Measurements from ENCODE around the gene STARD13.

STARD13 gene

DNA sequence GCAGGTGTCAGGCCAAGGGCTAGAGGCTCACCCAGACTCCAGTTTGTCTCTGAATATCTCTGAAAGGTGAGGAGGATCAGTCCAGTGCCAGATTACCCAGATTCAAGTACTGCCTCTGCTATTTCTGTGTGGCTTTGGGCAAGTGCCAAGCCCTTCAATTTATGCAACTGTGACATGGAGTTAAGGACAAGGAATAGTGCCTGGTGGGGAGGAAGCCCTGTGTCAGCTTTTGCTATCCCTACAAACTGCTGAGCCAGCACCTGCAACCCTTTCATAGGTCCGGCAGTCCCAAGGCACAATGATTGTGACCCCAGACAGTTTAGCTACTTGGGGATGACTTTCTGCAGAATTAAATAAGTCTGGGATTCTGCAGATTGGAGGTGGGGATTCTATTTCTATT lies 146.4 kb downstream of the STARD13 start:
- no peak for DNase-seq

DNA sequence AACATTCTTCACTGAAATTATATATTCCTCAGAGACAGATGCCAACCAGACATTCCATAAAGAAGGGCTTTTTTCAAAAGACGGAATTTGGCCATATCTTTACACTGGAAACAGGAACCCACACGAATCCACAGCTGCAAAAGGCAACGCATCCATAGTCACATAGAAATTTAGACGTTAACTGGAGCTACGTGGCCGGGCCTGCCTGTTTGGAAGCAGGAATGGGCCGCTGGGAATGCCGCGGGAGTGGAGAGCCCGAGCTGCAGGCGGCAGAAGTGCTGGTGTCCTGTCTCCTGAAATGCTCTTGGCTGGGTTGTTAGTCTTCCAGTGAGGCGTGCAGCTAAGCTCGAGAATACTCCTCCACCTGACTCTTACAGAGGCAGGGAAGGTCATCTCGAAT lies 147.1 kb downstream of the STARD13 start:
- no peak for DNase-seq

DNA sequence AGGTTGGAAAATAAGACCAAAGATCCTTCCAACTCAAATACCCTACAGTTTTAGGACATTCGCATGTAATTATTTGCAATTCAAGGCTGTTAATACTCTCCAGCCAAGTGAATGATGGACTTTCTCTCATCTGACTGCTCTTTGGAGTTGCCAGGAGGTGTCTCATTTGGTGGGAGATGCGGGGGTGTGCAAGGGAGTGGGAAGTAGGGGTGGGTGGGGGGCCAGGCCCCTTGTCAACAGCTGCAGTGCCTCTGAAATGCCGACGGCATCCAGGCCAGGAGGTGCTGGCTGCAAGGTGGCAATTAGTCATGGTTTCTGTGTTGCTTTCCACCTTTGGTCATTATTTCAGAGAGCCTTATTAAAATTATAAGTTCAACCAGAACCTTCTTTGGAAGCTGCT lies 147.8 kb downstream of the STARD13 start:
- DNase-seq = no peak

DNA sequence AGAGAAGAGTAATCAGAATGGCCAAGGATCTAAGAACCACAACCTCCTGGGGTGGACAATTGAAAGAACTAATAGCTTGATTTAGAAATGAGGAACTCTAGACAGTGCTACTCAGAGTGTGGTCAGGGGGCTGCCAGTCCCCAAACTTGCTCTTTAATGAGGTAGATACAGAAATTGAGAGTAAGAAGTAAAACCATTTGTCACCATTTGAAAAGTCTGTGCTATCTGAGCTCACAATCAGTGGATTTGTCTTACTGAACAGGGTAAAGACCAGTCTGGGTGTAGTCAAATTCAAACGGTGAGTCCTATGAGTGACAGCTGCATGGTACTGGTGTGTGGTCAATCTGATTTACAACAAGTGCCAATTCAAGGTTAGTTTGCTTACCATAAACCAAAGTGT lies 150.5 kb downstream of the STARD13 start:
- DNase-seq = no peak

DNA sequence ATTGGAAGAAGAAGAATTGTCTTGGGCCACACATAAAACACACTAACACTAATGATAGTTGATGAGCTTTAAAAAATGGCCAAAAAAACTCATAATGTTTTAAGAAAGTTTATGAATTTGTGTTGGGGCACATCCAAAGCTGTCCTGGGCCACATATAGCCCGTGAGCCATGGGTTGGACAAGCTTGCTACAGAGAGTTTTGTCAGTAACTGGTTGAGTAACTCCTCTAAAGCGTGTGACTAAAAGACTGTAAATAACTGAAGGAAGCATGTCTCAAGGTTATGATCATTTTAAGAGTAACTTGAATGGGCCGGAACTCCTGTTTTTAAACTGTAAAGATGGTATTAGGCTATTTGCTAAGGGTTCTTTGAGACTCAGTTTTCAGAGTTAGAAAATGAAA lies 151.3 kb downstream of the STARD13 start:
- no peak for DNase-seq

DNA sequence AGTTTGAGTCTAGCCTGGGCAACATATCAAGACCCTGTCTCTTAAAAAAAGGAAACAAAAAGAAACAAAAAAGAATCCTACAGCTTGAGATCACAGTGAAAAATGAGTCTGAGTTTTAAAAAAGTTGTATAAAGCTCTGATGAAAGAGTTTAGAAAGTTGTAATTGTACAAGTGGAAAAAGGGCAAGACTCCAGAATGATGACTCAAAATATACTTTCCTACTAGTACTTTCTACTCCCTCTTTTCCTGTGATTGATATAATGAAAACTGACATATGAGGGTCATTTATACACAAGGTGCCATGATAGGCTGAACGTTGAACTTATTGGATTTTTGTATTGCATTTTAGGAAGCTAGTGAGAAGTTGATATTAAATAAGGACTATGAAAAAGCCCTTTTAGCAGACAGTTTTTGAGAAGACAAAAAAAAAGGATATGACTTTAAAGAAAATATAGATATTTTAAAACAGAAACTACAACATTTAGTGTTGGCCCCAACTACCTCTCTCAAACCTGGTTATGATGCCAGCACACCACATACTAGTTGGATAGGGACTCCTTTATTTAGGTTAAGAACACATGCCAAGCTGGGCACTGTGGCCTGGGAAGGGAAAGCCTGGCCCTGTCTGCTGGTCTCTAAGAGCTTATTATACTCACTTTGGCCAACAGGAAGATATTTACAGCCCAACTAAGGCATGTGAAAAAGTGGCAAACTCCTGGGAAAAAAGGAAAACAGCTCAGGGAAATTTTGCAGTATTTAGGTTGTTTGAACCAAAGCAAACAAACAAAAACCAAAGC lies 152.7 kb downstream of the STARD13 start:
- DNase-seq = no peak

DNA sequence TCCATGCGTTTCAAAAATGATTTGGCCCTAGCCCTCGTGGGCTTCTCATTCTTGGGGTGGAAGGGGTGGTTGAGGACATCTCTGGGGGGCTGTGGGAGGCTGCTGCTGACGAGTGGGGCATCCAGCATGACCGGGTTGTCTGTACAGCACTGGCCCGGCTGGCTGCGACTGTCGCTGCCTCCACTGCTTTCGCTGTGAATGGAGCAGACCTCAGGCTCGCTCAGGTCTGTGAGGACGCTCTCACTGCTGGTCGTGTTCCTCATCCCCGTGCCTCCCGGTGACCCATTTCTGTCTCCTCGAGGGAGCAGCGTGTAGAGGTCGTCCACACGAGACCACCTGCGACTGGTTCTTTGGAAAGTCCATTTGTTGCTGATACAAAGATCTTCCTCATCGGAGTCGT lies 155.7 kb downstream of the STARD13 start:
- no peak for DNase-seq

DNA sequence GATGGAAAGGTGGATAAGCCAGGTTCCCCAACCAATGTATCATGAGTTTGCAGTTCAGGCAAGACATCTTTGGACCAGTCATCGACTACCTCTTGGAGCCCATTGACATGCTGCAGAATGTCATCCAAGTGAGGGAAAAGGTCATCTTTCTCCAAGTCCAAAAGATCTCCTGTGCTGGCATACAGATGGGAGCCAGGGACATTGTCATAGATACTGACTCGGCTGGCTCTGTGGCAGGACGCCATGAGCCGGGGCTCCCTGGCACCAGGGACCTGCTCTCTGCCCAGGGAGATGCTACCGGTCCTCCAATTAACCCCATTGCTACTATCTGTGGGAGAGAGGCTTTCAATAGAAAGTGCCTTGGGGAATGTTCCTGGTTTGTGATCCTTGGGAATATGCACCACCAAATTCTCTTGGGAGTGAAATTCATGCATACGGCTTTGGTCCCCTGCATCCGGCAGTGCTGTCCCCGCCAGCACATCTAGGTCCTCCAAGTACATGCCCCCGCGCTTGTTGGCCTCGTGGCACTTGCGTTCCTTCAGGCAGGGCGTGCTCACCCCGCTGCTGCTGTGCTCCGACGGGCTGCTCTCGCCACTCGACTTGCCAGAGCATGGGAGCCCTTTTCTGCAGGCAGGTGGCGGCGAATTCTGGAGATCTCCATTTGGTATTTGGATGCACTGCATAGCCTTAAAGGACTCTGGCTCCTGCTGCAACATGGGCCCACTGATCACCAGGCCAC lies 156.3 kb downstream of the STARD13 start:
- DNase-seq = no peak

DNA sequence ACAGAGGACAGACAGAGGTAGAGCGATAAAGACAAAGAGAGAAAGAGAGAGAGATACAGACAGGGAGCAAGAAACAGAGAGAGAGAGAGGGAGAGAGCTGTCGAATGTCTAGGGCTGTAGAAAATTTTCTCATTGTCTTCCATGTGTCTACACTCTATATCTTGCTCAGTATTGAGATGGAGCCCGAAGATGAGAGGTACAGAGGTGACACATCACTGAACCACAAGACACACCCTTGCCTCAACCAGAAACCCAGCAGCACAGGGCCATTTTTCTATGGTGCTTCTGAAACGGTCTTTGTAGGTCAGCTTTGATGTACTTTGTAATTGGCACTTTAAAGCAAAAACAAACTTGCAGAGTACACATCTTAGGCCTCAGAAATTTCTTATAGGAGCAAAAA lies 157.4 kb downstream of the STARD13 start:
- no peak for DNase-seq

DNA sequence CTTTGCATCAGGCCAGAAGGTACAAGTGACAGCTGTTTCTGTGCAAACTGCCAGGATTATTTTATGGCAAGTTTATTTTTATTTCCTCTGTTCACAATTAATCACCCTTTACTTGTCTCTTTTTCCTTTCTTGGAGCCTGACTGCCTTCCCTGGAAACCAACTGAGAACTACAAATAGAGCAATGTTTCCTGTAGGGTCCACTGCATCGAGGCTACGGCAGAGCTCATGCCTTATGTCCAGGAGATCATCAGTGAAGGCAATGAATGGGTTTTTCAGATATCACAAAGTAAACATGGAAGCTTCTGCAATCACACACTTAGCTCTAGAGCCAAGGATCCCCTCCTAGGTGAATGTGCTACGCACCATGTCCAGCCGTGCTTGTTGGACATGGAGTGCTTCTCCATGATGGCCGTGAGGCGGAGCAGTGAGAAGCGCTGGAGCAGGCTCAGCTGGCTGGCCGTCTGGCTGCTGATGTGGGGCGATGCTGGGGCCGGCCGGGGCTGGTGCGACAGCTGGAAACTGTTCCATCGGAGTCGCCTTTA lies 158.5 kb downstream of the STARD13 start:
- DNase-seq = no peak

DNA sequence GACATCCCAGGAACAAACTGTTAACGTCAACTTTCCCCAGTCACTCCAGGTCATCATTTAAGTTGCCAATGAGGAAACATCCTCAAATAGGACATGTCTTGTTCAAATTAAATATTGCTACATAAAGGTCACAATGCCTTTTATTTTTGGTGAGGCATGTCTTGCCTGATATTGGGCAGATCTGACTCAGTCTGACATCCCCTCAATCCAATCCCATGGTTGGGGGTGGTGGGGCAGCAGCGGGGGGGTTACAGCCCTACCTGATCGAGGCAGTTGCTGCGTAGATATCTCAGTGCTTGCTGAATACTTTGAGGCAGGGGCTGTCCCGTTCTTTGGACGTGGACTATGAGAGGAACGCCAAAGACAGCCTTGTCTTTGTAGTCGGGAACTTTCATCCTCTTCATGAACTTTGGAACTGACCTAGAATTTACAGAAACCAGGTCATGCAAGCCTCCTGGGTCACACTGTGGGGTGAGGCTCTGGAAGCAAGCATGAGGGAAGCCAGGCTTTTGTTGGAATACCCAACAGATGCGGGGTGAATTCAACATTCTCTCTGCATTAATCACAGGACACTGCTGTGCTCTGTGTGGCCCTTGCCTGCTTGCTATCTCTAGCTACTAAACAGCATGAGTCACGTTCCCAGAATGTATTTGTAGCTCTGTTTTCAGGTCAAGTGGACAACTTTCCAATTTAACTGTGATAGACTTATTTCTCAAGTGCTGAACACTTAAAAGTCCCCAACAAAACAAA lies 159.6 kb downstream of the STARD13 start:
- DNase-seq = no peak

DNA sequence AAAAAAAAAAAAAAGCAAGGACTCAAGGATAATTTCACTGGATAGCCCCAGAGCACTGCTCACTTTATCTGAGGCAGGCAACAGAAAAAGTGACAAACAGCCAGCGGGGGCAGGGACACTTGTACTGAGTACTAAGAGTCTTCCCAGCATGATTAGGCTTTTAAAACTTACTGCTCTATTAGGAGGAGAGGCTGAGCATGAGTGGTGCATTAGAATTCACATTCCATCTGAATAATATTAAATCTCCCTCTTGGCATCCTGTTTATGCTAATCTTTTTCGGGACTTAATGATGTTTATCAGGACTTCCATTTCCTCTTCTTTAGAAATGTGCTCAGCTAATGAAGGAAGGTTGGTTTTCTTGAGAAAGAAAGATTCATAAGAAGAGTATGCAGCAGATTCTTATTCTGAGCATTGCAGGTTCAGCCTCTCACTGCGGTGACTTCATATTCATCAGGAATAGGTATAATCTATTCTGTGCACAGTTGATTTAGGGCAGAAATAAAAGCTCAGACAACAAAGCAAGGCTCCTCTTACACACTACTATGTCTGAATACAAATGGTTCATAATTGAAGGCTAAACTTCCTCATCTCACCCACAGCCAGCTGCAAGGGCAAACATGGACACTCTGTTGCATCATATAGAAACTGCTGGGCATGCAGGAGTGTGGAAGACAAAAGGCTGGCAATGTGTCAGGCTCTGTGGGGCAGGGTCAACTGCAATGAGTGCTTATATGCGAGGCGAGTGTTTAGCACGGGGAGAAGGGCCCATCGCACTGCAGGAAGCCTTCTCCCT lies 162.3 kb downstream of the STARD13 start:
- DNase-seq = peak in 1 of 2 donors; percentile 28

DNA sequence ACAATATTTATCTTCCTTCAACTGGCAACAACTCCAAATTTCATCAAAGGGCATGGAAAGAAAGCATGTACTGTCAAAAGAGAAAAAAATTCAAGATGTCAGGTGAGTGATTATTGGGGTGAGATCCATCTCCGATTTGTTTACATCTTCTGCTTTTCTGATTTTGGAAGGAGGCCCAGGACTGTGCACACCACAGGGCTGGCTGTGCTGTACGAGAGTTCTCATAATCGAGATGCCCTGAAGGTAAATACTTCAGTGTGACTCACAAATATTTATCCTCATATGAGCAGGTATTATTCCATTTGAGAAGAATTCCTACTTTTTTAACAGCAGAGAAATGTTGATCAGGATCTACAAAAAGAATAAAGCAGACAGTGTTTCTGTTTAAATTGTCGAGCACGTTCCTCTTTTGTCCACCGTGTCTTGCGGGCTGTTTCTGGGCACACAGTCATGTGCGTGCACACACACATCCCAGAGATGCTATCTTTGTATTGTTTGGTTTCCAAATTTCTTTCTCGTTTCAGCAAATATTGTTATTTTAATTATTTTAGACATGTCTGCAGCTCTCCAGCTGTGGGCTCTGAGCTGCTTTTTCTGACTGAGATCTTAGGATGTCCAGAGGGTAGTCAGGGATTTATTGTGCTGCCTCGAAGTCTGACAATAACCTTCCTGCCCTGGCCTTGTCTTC lies 165.6 kb downstream of the STARD13 start:
- no peak for DNase-seq

DNA sequence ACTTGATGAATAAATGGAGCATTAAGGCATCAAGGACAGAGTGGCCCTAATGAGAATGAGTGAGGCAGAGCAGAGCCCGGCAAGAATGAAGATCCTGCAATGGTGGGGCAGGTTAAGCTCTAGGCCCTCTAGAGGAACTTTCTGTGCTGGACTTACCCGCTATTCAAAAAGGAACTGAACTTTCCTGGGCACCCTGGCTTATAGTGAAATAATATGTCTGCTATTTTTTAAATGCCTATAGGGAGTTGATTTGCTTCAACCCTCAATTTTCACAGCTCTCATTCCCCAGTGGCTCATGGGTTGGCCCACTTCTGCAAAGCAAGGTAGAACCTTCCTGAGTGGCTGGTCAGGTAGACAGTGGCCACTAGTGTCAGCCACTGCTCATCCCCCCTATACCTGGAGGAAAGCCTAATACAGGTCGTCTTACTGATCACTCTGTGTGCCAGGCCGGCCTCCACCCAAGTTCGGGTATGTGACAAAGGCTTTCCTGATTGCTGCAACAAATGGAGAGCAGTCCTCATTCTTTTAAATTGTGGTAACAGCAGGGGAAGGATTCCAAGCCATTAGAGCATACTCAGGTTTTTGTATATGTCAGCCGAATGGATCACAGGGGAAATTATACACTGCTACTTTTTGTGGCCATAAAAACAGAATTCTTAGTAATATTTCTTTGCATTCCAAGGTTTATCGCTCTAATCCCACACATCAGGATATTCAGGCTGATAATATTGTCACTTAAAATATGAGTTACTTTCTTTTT lies 166.4 kb downstream of the STARD13 start:
- DNase-seq = no peak

DNA sequence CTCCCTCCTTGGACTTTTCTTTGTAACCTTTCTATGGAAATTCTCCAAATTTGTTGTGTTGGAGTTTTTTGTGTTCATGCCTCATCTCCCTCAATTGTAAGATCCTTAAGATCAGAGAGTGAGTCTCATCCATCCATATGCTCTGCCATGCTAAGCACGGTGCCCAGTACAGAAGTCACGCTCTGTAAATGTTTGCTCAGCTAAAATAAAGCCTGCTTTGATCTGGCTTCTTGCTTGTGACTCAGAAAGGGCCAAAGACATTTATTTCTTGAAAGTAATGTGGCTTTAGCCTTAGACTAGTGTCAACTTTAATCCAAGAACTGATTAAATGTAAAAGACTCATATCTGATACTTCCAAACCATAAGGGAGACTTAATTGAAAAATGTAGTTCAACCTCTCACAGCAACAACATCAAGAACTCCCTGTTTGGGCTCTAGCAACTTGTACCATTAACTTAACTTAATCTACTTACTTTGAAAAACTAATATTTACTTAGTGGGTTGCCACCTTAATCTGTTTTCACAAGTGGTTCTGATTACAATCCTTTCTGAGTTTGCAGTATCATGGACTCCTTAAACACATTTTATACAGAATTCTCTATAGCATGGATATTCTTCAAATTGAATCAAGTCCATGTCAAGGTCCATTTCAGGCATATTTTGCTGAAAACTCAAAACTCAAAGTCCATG lies 169.1 kb downstream of the STARD13 start:
- no peak for DNase-seq

DNA sequence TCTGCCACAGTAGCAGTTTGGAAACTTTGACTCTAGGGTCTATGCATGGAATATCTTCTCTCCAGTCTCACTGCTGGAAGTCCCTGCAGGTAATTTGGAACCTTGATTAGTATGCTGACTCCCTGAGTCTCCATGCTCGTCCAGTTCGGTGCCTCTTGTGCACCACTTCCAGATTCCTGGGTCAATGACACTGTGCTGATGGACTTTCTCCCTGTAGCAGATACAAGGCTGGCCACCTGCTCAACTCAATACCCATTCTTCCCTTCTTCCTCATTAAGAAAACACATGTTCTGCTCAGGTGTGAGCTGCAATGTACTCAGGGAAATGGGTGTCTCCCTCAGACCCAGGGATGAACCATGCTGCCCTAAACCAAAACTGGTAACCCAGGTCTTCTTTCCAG lies 170.3 kb downstream of the STARD13 start:
- DNase-seq = no peak

DNA sequence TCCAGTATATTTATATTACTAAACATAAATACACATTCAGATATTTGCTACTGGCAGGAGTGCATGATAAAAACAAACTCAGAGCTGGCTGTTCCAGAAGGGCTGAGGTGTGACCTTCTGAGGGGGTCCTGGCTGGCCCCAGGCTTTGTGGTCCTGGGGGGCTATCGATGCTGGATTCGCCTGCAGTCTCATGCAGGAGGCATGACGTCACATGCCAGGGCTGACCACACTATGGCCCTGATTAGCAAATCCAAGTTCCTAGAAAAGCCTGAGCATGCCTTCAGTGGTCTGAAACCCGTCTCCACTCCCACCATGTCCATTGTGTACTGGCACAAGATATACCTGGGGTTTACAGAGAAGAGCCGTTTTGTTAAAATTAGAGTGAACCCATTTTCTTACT lies 171.4 kb downstream of the STARD13 start:
- DNase-seq = no peak

DNA sequence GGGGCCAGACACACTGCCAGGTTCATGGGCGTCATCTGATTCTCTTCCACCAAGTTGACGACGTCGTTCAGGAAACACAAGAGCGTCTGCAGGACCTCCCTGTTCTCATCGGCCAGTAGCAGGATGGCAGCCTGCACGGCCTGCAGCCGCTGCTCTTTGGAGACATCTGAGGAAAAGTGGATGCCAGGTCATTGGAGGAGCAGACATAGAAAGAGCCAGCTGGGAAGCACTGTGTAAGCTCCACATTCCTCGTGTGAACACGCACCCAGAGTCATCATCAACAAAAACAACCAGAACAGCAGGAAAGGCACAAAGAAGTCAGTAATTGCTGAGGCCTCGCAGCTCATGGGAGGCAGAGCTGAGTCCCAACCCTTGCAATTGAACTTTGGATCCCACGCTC lies 172.8 kb downstream of the STARD13 start:
- DNase-seq = no peak

DNA sequence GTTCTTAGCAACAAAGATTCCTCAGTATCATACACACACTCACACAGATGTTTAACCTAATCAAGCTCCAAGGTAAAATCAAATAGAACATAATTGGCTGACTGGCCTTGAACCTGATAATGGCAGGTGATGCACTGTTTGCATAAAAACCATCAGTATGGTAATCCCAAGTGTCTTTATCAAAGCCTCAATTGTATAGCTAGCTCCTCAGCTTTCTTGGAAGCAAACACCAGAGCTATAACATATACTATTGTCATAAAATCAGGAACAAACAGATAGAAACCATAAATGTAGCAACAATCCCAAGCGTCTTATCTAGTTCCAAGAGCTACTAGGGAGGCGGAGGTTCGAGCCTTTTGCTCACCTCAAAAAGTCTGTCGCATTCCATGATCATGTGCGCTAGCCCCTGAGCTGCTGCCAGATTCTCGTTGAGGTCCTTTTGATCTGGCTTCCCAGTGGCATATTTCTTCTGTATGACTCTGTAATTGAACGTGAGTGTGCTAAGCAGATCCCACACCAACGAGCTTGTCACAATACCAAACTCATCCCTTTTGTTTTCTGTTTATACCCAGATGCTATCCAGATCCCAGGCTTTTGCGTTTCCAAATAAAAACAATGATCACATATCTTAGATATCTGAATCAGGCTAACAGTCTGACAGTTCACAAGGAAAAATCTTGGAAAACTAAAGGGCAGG lies 174.0 kb downstream of the STARD13 start:
- DNase-seq = no peak

Measured in CD4-positive, alpha-beta T cell treated with Interleukin-4 for 1 hour (primary cell).